ELR (cell line): ENCODE measurements around the gene HES7.
"Not testable (repeated sequence)": the region's sequence is repeated elsewhere in the genome, so short reads cannot be mapped to it uniquely, and the experiment has no call there.

ENCODE experiments used
- DNase-seq: peaks from one replicate; pipeline ENCODE4 v3.0.0-alpha.2; 2015; ENCODE audit warnings: low read depth

The HES7 gene

DNA sequence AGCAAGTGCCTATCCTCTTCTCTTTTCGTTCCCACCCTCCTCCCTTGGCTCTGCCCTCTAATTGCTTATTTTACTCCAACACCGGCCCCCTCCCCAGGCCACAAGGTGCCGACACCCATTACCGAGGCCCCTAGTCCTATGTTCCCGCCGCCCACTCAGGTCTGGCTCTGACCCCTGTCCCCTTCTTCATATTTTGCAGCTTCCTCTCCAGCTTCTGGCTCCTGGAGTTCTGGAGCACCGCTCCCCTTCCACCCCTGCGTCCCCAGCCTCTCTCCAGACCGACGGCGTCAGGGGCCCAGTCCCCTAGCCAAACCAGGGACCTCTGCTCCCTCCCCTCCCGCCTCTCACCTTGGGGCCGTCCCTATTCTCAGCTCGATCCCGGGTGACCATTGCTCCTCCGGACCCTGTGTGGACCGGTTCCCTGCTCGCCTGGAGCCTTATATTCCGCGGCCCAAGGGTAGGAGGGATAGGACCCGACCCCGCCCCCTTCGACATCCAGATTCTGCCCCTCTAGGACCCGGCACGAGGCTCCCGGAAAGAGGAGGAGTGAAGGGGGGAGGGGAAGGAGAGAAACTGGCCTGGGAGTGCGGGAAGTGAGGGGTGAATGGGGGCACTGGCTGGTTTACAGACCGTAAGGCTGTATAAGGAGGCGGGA, at the start of gene HES7:
Gene HES7, minus strand, starts transcription at position 412 of the 655 bp plus-strand sequence. Its CDS starts 22 bp downstream, at position 390.
- DNase-seq = peak; percentile 48

DNA sequence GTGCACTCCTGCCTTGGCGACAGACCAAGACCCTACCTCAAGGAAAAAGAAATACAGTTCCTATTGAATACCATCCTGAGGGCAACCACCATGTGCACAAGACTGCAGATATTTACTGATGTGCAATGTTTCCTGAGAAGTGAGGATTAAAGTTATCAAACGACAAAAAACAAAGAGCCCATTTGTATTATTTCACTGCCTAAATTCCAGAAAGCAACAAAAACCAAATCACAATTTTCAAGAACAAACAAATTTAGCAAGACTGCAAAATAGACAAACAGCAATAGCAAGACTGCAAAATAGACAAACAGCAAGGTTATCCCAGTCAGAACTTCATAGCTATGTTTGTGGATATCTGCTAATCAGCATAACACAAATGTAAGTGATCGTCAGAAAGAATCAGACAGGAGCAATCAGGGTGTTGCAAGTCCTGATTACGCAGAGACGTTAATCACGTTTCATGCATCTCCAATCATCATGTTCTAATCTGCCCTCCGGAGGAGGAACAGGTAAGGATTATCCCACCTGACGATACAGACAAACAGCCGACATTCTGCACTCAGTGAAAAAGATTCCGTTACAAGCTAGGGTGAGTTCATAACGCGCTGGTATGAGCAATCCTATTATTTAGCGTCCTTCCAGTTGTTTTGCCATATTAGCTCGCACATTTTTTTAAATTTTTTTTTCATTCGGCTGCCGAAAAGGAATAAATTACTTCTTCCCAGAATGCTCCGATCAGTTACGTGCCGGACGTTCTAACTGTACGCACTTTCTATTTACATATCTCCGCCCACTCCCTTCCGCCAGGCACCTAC, 49.4 kb upstream of the HES7 start:
- DNase-seq = peak; percentile 99

DNA sequence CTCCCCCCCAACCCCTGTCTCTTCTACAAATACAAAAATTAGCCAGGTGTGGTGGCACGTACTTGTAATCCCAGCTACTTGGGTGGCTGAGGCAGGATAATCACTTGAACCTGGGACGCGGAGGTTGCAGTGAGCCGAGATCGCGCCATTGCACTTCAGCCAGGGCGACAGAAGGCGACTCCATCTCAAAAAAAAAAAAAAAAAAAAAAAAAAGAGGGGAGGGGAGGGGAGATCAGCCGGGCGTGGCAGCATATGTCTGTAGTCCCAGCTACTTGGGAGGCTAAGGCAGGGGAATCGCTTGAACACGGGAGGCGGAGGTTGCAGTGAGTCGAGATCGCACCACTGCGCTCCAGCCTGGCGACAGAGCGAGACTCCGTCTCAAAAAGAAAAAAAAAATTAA, 46.3 kb upstream of the HES7 start:
- not testable (repeated sequence) for DNase-seq

DNA sequence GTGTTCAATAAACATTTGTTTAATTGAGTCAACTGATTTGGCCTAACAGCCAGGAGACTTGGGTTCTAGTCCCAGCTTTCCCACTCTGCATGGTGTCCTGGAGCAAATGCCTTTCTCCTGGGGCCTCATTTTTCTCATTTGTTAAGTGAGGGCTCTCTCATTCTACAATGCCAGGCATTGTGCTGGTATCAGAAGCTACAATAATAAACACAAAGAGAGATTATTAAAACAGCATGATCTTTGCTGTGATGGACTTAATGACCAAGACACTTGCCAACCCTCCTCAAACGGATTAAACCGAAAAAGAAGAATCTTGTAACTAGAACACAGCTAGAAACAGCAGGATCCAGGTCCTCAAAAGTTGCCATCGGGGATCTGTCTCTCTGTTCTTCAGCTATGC, 43.6 kb upstream of the HES7 start:
- no peak for DNase-seq

DNA sequence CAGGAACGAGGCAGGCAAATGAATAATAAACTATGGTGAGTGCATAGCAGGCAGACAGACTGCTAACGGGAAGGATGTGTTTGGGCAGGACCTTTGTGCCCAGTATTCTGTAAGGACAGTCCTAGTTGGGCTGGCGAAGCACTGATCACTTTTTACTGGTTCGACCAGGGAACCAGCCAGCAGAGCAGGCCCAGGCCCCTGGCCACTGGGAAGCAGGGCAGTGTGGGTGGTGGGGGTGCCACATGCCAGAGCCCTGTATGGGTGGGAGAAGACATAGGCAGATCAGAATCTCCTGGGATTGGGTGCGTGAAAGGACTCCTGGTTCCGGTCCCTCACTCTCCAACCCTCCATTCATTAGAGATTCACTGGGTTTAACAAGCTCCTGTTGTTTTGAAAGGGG, 42.8 kb upstream of the HES7 start:
- DNase-seq = no peak

DNA sequence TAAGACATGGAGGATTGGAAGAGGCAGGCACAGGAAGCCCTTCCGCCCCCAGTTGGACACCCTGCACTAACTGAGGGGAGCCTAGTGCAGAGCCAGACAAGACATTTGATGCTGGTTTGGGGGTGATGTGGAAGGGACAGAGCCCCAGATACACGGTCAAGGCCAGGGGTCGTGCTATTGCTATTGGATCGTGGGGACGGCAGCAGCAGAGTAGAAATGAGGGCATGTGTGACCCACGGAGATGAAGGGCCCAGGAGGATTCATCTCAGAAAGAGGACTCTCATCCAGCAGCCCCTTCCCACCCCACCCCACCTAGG, 40.9 kb upstream of the HES7 start:
- no peak for DNase-seq

DNA sequence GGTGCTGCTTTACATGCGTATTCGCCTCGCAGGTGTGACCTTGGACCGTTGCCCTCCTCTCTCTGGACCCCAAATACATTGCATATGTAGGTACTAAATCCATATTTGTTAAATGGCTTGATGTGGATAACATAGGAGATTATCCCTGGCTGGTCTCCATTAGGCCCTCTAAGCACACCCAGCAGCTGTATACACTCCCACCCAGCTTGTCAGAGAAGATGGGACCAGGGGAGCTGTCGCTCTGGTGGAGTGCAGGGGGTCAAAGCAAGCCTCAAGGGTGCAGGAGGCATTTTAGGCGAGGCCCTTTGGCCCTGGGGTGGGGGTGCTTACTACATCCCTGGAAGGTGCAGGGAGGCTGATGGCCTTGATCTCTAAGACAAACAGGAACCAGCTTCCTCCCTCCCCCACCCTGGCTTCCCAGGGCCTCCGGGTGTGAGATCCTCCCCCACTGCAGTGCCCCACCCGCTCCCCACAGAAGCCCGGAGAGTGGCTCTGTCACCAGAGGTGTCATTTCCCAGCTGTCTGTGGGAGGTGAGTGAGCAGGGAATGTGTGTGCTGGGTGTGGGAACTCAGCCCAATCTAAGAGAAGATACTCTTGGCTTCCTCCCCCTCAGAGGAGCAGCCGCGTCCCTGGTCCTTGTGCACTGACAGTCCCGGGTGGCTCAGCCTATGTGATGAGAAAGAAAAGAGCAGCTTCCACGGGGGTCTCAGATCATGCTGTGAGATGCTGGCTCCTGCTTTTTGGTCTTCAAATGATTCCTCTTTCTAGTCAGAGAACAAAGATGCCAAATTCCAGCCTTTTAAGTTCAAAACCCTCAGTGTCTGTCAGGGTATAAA, 40.3 kb upstream of the HES7 start:
- peak; percentile 50 for DNase-seq

DNA sequence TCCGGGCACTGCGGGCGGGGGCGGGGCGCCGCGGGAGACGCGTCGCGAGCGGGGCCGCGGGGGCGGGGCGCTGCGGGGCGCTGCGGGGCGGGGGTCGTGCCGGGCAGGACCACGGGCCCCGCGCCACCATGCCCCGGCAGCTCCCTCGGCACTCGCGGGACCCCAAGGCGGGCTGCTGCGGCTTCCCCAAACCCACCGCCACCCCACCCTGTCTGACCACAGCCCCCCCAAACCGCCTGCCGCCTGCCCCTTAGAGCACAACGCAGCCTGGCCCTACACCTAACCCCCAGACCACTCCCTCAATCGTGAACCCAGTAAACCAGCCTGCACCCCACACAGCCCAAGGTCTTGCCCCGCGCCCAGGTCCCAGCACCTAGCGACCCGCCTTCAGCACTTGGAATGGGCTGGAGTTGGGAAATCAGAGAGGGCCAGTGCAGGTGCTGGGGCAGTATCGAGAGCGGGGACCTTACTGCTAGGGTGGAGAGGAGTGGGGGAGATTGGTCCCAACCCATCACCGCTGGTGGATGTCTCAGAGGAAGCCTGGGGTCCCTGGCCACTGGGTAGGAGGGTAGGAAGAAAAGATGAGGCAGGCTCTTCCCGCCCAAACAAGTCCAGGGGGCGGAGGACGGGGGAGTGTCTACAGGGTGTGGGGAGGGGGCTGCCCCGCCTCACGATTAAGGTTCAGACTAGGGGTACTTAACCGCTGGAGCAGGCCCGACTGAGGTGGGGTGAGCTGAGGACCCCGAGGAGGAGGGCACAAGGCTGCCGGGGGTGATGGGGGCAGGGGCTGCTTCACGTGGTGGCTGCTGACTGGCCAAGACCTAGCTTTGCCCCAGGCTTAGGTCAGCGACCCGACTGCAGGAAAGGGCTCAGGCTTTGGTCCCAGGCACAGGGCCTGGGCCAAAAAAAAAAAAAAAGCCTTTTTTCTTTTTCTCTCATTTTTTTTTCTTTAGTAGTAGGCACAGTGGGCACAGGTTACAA, 39.4 kb upstream of the HES7 start:
- peak; percentile 28 for DNase-seq

DNA sequence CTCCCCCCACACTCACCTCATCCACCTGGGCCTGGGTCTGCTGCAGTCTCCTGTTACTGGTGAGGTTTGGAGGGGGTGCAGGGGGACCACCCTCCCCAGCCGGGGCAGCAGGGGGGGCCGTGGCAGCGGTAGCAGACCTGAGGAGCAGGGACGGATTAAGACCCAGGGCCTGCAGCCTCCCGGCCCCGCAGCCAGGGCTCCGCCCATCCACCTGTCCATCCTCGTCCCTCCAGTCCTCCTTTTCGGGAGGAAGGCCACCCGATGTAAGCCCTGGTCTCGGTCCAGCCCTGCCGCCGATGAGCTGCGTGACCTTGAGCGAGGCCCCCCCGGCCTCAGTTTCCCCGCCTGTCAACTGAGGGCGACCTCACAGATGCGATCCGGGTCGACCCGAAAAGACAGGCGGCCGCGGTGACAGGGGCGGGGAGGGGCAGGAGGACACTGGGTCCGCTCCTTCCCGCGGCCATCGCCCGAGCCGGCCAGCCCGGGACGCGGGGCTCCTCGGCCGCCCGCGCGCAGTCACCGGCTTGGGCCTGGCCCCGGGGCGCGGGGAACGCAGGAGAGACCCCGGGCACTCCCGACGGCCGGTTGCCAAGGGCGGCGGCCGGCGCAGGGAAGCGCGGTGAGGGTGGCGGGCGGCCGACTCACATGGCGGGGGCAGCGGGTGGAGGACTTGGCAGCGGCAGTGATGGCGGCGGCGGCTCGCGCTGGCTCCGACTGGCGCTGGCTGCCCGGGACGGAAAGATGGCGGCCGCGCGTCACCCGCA, 38.5 kb upstream of the HES7 start, which contains the start of gene VAMP2:
Gene VAMP2, minus strand, starts transcription at position 716 of the 764 bp plus-strand sequence. Its CDS starts 69 bp downstream, at position 647.
- DNase-seq = peak; percentile 78

DNA sequence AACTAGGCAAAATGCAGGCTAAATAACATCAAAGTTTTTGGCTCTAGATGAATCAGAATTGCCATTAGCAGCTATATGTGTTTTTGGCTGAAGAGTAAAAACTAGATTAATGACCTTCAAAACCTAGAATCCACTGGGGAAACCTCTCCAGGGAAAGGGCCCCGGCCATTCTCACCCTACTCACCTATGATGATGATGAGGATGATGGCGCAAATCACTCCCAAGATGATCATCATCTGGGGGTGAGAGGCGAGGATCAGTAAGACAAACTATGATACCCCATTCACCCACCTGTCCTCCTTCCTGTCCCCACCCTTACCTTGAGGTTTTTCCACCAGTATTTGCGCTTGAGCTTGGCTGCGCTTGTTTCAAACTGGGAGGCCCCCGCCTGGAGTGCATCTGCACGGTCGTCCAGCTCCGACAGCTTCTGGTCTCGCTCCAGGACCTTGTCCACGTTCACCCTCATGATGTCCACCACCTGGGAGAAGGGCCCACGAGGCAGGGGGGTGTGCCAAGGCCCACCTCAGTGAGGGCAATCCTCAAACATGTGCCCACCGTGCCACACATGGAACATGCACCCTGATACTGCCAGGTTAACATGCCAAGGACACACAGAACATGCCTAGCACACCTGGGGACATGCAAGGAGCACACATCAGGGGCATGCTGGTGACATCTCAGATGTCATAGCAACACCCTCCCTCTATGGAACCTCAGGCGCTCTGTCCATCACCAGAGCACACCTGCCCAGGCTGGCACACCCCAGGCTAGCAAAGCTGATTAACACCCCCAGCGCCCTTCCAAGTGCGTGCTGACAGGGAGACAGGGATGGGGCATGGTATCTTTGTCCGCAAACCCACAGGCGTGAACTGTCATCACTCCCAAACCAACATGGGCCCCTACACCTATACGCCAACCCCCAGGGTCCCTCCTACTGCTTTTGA, 37.7 kb upstream of the HES7 start:
- DNase-seq = no peak

DNA sequence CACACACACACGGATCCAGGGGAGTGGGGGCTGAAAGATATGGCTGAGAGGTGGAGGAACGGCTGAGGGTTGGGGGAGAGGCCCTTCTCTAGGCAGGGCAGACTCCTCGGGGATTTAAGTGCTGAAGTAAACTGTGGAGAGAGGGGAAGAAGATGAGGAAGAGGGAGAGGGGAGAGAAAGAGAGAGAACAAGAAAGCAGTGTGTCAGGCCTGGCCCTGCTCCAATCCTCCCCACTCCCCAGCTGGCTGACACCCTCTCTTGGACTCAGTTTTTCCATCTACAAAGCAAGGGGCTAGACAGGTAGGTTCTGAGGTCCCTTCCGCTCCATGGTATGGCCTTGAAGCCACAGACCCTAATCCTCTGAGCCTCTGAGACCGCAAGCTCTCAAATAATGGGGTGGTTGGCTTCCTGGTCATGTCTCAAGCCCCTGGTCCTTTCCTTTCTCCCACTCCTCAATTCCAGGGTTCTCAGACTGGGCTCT, 36.9 kb upstream of the HES7 start:
- no peak for DNase-seq

DNA sequence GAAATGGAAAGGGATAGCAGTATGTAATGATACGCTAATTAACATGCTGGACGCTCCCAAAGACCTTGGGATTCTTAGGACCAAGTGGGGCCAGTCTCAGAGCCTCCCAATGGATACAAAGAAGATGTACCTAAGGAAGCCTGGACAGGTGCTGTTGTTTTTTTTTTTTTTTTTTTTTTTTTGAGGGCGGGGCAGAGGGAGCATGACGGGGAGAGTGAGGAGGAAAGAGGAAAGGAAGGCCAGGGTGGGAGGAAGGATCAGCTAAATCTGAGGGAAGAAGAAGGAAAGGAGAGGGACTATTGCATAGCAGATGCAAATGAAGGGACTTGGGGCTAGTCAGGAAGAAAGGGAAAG, 36.3 kb upstream of the HES7 start:
- no peak for DNase-seq

DNA sequence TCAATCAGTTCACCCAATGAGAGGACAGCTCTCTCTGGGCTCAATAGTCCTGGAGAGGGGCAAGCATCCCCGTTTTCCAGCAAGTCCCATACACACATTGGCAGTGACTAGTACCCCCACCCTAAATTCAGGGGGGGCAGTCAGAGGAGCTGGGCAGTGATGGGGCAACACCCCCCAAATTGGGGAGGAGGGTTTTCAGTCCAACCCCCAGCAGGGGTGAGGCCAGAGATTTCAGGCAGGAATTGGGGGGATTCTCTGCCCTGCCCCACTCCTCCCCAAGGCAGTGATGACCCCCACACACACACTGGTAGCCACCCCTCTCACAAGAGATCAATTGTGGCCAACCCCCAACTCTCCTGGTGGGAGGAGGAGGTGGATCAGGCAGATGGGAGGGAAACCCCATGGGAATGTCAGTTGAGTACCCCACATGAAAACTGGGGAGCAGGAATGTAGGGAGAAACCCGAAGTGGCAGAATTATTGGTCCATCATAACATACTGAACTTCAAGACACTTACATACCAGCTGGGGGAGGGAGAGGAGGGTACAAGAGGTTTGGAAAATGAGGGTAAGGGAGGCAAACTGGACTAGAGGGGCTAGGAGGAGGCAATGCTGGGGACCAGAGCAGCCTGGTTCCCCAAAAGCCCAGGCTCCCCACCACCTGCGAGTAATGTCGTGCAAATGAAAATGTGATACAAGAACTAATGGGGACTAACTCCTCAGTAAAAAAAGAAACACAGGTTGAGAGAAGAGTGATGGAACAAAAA, 35.7 kb upstream of the HES7 start:
- no peak for DNase-seq

DNA sequence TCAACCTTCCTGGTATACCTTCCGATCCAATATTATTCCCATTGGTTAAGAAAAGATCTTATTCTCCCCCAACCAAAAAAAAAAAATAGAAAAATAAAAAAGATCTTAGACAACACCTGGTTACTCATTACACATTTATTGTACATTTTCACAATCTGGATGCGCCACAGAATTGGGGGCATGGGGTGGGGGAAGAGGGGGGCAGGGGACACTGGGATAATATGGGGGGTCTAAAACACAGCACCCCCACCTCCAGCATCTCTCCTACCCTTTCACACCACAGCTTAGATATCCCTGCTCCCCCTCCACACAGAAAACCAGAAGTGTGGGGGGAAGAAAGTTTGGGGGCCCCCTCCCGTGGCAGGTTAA, 35.1 kb upstream of the HES7 start:
- DNase-seq = no peak

DNA sequence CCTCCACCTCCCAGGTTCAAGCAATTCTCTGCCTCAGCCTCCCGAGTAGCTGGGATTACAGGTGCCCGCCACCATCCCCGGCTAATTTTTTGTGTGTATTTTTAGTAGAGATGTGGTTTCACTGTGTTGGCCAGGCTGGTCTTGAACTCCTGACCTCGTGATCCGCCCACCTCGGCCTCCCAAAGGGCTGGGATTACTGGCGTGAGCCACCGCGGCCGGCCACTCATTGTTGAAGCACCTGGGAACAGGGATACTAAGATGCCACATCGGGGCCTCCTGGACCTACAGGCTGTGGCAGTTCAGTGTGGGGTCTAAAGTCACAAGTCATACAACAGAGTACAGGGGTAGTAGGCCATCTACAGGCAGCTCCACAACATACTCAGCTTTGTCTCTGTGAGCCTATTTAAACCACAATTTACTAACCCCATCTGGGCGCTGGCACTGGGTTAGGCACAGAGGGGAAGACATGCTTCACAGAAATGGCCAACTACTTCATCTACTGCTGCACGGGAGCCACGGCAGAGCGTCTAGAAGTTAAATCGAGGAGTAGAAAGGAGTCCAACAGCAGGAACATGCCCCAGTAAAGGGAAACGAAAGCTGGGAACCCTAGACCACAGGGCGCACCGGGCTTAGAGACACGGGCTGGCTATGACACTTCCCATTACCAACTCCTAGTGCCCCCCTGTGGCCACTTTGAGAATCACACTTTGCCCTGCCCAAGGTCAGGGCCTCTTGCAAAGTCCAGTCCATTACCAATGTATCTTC, 34.5 kb upstream of the HES7 start:
- peak; percentile 90 for DNase-seq

DNA sequence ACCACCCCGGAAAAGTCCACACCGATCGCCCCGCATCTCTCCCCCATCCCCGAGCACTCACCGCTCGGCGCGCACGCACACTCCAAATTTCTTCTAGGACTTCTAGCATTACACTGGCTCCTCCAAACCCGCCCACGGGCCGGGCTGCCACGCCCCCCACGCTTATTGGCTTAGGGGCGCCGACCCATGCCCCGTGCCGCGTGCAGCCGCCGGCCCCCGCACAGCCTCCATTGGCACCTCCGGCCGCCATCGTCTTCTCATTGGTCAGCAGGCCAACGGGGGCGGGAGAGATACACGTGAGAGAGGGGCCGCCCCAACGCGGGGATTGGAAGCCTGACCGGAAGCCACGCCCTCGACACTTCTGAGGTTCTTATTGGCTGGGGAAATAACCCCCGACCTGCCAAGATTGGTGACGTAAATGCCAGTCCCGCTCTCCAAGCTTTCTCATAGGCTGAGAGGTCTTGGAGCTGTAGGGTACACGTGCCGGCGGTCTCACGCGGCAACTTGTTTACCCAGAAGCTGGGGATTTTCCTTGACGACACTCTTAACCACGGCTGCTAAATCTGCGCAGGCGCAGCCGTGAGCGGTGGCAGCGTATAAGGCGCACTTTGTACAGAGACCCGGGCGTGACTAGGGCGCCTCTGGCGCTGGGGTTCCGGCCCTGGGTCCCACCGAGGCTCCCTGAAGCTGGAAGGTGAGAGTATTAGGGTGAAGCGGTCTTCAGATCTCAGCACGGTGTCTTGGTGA, 32.5 kb upstream of the HES7 start:
- DNase-seq = peak; percentile 100

DNA sequence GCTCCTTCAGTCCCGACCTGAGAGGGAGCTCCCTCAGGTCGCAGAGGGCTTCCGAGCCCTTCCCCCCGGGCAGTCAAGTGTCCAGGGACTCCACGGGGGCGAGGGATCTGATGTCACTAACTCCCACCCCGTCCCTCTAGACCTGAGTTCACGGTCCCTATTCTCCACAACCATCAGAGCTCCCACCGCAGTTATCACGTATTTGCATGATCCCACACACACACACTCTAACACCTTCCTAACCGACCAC, 32.0 kb upstream of the HES7 start:
- DNase-seq = no peak
